ENCODE measurements around the gene LRP1B.
"Not testable (repeated sequence)": the region's sequence is repeated elsewhere in the genome, so short reads cannot be mapped to it uniquely, and the experiment has no call there.

LRP1B gene

DNA sequence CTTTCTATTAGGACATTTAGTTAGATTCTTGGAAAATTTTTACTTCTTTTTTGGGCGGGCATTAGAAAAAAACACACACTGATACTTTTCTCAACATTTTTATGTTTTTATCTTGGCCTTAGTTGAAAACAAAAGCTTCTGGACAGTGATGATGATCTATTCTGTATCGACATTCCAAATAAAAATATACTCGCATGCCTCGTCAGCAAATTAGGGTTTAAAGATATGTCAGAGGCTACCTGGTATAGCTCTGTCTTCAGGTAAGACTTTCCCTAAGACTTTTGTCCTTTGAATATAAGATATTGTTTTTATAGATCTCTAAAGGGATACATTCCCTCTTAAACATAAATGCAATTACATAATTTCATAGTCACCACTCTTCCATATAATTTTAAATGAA lies 816.8 kb downstream of the LRP1B start:
- no peak for DNase-seq (ENCODE audit: low spot score)

DNA sequence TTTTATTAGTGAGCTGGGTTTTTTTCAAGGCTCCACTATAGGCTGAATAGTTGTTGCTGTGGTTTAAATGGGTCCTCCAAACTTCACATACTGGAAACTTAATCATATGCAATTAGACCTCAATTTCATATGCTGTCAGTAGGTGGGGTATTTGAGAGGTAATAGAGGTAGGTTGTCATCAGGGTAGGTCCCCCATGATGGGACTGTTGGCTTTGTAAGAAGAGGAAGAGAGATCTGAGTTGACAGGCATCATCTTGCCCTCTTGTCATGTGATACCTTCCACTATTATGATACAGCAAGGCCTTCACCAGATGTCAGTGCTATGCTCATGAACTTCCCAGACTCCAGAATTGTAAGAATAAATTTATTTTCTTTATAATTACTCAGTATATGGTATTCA lies 819.4 kb downstream of the LRP1B start:
- no peak for DNase-seq (ENCODE audit: low spot score)

DNA sequence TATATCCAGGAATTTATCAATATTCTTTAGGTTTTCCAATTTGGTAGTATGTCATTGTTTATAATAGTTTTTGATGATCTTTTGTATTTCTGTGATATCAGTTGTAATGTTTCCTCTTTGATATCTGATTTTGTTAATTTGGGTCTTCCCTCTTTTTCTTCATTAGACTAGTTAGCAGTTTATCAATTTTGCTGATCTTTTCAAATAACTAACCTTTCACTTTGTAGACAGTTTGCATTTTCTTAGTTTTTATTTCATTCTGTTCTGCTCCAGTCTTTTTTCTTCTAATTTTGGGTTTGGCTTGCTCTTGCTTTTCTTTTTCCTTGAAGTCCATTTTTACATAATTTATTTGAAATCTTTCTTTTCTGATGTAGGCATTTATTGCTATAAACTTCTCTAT lies 824.4 kb downstream of the LRP1B start:
- no peak for DNase-seq (ENCODE audit: low spot score)

DNA sequence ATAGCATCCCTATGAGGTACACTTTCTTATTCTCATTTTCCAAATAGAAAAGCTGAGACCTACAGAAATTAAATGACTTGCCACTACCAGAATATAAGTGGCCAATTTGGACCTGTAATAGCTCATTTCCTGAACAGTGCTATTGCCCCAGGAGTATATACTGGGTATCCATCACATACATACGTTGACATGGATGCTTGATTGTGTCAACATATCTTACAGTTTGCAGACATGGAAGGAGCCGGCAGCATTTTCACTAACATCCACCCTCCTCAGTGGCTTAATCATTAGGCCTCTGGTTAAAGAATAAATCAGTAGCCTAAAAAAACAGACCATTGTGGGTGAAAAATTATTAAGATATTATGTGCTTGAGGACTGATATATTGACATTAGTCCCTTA lies 829.3 kb downstream of the LRP1B start:
- DNase-seq (ENCODE audit: low spot score) = no peak

DNA sequence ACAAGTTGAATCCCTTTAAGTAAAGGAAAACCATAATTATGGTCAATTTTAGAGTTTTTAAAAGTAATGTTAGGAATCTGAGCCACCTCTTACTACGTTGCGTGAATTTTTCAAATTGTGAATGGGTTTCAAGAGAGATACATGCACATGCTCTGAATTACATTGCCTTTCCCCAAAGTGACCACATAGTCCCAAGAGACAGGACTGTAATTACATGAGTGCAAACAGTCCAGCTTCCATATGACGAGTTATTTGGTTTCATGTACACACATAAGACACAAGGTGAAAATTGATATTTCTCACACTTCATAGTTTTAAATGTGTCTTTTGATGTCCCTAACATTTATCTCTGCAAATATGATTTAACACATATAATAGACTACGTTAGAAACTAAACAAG lies 850.8 kb downstream of the LRP1B start:
- no peak for DNase-seq (ENCODE audit: low spot score)

DNA sequence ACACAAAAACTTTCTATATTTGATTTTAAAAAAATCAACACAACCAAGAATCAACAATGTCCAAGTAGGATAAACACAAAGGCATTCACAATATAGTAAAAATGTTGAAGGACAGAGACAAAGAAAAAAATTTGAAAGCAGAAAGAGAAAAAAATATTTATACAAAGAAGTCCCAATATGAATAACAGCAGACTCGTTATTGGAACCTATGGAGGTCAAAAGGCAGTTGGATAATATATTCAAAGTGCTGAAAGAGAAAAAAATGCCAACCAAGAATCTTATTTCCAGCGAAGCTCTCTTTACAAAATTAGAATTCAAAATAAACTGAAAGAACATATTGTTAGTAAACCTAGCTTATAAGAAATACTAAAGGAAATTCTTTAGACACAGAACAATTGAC lies 859.5 kb downstream of the LRP1B start:
- no peak for DNase-seq (ENCODE audit: low spot score)

DNA sequence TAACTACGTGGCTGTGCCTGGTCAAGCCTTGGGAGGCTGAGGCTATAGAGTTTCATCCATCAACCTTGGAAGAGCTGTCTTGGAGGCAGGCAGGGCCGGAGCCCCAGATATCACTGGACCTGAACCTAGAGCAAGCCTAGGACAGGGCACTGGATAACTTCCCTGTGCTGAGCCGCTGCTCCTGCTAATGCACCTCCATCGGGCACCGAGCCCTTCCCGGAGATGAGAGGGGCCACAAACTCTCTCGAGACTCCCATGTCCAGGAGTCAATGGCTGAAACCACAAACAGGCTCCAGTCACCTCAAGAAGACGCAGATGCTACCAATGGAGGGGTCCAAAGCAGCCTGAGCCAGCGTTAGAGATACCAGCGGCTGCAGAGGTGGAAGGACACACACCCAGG lies 866.0 kb downstream of the LRP1B start:
- DNase-seq (ENCODE audit: low spot score) = no peak

DNA sequence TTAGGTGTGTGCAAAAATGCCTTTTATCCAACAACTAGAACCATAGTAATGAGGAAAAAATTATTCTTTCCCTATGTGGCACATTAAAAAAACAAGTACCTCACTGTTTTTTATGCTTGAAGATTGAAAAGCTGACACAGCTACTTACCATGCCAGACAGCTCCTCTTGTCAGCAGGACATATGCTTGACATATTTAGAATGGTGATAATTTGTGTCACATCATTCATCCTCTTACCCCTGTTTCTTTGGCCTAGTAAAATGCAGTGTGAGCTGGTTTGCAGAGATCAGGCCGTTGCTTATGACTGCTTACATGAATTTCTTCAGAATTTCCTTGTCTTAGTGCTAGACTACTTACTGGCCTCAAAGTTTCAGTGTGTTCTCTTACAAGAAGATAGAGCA lies 869.9 kb downstream of the LRP1B start:
- no peak for DNase-seq (ENCODE audit: low spot score)

DNA sequence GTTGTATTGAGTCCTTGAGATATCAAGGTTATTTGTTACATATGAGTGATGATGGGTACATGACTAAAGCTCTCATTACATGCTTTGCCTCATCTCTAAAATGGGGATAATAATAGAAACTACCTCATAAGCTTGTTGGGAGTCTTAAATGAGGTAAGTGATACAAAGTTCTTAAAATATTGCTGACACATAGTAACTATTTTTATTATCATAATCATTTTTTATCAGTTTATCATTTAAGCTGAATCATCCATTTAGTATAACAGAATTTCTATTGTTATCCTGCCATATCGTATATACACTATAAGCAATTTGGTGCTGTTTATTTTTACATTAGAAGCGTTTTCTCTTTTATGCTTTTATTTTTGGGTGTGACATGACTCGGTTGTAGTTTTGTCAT lies 871.1 kb downstream of the LRP1B start:
- DNase-seq (ENCODE audit: low spot score) = no peak

DNA sequence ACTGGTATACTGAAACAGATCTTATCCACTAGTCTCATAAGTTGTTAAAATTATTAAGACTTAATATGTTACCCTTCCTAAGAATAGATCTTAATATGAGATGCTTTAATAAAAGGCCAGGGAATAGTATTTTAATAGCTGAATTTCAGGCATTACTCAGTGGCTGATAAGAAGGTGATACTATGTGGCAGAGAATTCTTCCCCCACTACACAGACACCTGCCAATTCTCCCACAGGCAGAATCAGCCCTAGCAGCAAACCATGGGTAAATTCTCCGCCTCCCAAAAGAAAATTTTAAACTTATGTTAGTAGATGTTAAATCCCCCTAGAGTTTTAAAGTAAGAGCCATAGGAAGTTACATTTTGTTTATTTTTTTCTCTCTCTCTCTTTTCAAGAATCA lies 888.8 kb downstream of the LRP1B start:
- no peak for DNase-seq (ENCODE audit: low spot score)

DNA sequence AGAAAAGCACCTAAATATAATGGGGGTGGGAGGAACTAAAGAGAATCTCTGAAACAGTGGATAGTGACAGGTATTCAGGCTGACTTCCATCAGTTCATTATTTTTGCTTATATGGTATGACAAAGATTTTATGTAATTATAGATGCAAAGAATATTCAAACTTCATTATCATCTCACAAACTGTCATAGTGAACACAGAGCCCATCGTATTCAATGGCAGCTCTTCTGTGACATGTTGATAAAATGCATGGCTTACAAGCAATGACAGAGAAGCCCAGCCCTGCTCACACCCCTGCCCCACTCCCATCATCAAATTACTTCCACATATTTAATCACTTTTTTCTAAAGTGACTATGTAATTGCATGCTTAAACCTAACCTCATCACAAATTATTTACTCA lies 904.3 kb downstream of the LRP1B start:
- no peak for DNase-seq (ENCODE audit: low spot score)

DNA sequence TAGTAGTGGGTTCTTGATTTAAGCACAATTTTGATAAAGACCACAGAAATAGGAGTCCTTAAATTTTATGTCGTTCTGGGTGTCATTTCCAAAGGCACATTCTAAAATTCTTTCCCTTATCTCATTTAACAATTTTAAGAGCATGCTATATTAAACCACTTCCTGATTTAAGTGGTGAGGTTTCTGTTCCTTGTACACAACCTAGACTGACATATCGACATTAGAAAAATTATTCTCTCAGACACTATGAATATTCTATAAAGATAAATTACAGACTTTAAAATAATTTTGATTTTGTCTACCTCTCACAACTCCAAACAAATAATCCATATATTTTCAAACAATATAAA lies 923.8 kb downstream of the LRP1B start:
- no peak for DNase-seq (ENCODE audit: low spot score)

DNA sequence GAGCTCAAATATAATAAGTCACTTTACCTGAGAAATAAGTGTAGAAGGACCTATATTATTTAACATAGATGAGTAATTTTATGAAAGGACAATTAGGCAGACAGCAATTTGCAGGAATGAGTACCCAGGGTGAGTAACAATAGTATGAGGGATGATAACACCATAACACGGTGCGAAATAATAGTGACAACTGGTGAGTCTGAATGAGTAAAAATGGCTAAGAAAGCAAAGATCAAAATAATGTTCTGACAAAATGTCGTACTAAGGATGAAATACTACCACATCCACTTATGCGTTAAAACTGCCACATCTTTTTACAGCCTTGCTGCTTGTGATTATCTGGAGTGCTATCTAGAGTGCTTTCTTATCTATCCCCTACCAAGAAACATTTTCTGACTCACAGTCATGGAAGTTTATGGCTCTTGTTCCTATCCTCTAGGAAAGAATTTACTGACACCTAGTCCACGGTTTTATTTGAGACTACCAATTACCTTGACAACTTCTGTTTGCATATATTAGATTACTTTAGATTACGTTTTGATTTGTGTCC lies 929.7 kb downstream of the LRP1B start:
- no peak for DNase-seq (ENCODE audit: low spot score)

DNA sequence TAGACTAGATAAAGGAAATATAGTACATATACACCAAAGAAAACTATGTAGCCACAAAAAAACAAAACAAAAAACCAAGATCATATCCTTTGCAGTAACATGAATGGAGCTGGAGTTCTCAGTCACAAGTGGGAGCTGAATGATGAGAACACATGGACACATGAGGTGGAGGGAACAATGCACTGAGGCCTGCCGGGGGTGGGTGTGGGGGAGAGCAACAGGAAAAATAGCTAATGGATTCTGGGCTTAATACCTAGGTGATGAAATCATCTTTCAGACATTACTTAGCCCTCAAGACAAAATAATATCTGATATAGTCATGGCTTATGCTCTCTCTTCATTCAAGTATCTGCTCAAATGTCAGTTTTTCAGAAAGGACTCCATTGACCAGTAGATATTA lies 930.6 kb downstream of the LRP1B start:
- DNase-seq (ENCODE audit: low spot score) = no peak

DNA sequence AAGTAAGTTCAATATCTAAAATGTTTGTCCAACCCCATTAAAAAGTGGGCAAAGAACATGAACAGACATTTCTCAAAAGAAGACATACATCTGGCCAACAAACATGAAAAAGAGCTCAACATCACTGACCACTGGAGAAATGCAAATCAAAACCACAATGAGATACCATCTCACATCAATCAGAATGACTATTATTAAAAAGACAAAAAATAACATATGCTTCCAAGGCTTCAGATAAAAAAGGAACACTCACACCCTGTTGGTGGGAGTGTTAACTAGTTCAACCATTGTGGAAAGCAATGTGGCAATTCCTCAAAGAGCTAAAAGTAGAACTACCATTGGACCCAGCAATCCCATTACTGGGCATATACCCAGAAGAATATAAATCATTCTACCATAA lies 931.1 kb downstream of the LRP1B start:
- no peak for DNase-seq (ENCODE audit: low spot score)

DNA sequence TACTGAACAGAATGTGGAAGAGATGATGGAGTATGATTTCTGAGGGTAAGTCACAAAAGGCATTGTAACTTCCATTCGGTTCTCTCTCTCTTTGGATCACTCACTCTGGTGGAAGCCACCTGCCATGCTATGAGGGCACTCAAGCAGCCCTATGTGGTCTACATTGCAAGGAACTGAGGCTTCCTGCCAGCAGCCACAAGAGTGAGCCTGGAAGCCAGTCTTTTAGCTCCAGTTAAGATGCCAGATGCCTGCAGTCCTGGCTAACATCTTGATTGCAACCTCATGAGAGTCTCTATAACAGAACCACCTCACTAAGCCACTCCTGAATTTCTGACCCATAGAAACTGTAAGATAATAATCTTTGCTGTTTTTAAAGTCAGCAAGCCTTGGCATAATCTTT lies 935.7 kb downstream of the LRP1B start:
- no peak for DNase-seq (ENCODE audit: low spot score)

DNA sequence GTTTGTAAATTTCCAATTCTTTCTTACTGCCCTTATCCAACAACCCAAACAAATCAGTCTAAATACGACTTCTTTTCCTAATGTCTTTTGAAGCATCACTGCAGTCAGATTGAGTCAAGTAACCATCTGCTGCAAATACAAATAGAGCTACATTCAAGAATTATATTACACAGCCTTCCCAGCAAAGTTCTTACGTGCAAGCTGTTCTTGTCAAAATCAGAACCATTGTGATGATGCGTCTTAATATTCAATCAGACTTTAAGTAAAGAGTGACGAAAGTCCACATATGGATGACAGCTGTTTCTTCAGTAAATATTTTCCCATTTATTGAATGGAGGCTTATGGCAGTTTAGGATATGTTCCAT lies 943.8 kb downstream of the LRP1B start:
- peak; percentile 39 for DNase-seq (ENCODE audit: low spot score)

DNA sequence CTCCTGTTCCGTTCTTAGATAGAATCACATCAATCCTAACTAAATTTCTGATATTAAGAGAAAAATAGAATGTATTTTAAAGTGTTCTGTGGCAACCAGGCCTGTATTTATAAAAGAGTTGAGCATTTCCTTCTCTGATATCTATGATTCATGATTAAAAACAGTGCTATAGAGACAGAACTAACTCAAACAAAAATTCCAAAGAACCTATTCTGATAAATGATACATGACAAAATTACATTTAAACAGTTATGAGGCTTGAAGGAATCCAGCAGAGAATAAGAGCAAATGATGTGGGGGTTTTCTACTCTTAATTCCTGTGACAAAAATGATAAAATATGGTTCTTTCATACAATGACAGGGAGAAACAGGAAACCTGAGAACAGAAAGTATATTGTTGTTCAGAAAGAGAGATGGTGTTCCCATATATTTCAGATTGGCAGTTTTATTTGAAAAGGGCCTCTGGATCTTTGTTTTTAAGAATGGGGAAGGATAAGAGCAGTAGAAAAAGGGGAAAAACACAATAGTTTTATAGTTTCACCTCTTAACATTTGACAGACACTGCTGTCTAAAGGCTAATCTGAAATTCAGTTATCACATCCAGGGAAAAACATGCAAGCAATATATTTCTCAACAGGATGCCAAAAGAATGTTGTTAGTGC lies 944.3 kb downstream of the LRP1B start:
- DNase-seq (ENCODE audit: low spot score) = peak; percentile 11

DNA sequence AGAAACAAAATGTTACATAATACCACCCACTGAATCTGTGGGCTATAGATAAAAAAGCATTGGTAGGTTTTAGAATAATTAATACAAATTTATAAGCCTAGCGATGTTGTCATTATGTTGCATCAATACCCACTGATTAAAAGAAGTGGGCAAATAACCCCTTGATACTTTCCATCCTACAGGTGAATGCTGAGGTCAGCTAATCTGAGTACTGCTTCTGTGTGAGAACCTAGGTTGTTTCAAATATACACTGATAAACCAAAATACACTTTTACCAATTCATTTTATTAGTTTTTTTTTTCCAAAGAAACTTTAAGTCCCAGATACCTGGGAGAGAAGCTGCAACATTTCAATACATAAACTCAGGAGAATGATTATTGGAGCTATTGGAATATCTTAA lies 948.6 kb downstream of the LRP1B start:
- no peak for DNase-seq (ENCODE audit: low spot score)

DNA sequence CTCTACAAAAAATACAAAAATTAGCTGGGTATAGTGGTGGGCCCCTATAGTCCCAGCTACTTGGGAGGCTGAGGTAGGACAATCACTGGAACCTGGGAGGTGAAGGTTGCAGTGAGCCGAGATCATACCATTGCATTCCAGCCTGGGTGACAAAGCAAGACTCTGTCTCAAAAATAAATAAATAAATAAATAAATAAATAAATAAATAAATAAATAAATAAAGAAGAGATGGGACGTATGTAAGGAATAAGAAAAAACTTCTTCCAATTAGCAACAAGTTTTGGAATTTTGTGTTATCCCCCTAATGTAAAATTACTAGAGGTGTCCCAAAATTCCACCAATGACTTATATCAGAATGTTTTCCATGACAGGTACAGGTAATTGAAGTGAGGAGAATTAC lies 961.7 kb downstream of the LRP1B start:
- DNase-seq (ENCODE audit: low spot score) = not testable (repeated sequence)

DNA sequence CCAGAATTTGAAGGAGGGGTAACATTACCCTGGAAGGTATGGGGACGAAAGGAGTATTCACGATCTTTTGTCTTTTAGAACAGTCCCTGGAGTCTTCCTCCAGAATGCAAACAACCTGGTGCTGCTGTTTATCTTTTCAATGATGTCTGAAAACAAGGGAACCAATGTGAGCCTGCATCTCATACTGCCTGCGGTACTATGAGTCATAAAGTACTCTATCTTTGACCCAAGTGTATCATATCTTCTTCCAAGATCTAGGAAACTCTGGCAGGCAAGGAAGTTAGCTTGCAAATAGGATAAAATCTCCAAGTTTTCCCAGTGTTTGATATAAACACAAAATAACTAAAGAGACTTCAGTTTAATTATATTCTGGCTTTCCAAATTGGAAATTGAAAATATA lies 968.5 kb downstream of the LRP1B start:
- no peak for DNase-seq (ENCODE audit: low spot score)

DNA sequence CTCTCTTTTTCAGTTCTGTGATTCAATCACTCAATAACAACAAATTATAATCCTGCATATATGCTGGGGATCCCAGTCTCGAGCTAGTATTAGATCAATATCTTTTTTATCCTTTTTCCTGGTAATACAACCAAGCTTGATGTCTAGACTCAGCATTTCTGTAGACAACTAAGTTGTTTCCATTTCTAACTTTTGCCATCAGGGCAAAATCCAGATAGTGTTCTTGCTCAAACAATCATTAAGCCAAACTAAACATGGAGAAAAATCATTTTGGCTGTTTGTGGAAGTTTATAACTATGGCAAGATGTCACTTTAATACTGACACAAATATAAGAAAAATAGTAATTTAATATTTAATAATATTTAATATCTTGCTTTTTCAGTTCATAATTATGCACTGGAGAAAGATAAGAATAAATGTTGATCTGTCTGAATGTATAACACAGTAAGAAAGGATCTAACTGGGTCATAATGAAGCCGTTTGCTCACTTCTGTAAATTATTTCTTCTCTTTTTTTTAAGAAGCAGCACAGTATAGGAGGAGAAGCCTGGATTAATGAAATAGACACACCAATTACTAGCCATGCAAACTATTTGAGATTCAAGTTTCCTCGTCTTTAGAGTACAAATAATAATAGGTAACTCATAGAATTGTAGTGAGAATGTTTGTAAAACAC lies 979.1 kb downstream of the LRP1B start:
- no peak for DNase-seq (ENCODE audit: low spot score)

DNA sequence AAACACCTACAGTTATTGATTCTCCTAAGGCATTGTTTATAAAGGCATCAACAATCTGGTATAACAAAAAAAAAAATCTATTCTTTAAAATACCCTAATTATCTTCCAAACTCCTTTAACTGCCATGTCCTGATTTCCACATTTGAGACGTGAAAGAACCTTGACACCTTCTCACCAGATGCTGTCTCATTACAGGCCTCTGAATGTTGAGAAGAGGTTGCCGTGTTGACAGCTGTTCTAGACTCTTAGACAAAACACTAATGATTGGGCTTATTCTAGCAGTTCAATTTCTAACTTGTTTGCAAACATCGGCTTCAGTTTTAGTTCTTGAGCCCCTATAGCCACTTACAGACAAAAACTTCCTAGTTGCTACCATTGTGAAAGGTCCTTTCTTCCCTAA lies 988.8 kb downstream of the LRP1B start:
- no peak for DNase-seq (ENCODE audit: low spot score)

DNA sequence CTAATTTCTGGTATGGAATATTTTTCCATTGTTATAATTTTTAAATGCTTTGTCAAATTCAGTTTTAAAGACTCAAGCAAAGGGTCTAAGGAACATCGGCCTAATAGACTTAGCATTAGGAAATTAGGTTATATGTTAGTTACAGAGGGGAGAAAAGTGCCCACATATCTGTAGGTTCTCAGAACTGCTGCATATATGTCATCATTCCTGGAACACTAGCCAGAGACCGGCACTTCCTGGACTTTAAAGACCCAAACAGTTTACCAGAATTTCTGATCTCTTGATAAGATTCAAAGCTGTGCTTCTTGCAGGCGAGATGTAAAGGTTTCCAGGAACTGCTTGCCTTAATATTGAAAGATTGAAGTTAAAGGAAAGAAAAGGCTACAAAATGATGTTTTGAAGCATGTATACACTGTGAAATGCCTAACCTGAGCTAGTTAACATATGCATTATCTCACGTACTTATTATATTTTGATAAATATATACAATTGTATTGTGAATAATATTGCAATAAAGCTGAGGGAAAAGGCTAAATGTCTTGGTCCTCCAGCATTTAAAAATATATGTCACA lies 993.6 kb downstream of the LRP1B start:
- DNase-seq (ENCODE audit: low spot score) = no peak

Measured in pons (tissue), 1 donor.